Measurements from ENCODE around the gene PERM1. TPM values are rescaled to one million over a fixed set of nuclear protein-coding genes. Genes with fewer than 3 reads are reported as not detected.

Gene PERM1
- total and polyA plus RNA-seq, 9 of the 15 experiments (the other 6 are each of a cell fraction or from before 2014, with no cell fraction given): not detected

DNA sequence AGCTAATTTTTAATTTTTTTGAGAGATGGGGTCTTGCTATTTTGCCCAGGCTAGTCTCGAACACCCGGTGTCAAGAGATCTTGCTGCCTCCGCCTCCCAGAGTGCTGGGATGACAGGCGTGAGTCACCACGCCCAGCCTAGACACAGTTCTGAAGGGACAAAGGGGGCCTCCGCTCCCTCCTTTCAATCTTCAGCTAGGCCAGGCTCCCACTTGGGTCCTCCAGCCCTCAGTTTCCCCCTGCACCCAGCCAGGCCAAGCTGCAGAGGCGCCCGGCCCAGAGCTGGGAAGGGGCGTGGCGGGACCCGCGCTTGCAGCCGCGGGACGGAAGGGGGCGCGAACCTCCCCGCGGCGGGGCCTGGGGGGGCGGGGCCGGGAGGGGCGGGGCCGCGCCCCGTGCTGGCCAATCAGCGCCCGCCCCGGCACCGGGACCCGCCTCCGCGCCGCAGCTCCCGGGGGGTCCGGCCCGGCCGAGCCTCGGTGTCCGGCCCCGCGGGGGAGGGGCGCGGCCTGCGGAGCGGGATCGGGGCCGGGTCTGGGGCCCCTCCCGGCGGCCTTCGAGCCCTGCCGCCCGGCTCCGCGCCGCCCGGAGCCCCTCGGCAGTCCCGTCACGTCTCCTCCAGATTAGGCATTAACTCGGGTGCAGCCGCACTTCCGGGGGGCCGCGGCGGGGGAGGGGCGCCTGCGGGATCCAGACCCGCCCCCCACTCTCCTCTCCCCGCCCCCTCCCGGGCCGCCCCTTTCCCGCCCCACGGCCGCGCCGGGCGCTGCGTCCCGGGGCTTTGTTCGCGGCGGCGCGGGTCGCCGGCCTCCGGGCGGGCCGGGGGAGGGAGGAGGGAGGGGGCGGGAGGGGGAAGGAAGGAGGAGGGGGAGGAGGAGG, 37.5 kb upstream of the PERM1 start (continued):
- TF ChIP-seq ARHGAP35 (IDR thresholded peaks at IDR 0.05; ENCODE audit: partially characterized antibody) (no peak), SOX6 (IDR thresholded peaks at IDR 0.05) (no peak), MCM2 (IDR thresholded peaks at IDR 0.05; ENCODE audit: low read depth) (no peak), TBP (optimal IDR thresholded peaks at IDR 0.05; ENCODE audit: low read depth, low read length) (no peak), ZNF668 (CRISPR knock-in tag; IDR thresholded peaks at IDR 0.05) (no peak), BDP1 (IDR thresholded peaks at IDR 0.05; ENCODE audit: insufficient read depth, insufficient read length) (no peak), MYBL2 (IDR thresholded peaks at IDR 0.05; ENCODE audit: low read depth) (no peak), MYBL2 (CRISPR knock-in tag; IDR thresholded peaks at IDR 0.05; ENCODE audit: borderline replicate concordance) (no peak), COPS2 (conservative IDR thresholded peaks at IDR 0.05) (no peak), SREBF1 (IDR thresholded peaks at IDR 0.05; ENCODE audit: borderline replicate concordance, low read depth, low read length) (no peak), BCOR (IDR thresholded peaks at IDR 0.05) (peak; percentile 99), GABPA (tag; conservative IDR thresholded peaks at IDR 0.05; ENCODE audit: low read depth) (peak; percentile 89), POLR3A (IDR thresholded peaks at IDR 0.05; ENCODE audit: borderline replicate concordance, extremely low read depth, insufficient read depth, insufficient read length) (no peak)
- TF ChIP-seq, protein P1, sequence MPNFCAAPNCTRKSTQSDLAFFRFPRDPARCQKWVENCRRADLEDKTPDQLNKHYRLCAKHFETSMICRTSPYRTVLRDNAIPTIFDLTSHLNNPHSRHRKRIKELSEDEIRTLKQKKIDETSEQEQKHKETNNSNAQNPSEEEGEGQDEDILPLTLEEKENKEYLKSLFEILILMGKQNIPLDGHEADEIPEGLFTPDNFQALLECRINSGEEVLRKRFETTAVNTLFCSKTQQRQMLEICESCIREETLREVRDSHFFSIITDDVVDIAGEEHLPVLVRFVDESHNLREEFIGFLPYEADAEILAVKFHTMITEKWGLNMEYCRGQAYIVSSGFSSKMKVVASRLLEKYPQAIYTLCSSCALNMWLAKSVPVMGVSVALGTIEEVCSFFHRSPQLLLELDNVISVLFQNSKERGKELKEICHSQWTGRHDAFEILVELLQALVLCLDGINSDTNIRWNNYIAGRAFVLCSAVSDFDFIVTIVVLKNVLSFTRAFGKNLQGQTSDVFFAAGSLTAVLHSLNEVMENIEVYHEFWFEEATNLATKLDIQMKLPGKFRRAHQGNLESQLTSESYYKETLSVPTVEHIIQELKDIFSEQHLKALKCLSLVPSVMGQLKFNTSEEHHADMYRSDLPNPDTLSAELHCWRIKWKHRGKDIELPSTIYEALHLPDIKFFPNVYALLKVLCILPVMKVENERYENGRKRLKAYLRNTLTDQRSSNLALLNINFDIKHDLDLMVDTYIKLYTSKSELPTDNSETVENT (CRISPR knock-in tag; IDR thresholded peaks at IDR 0.05): no peak
- TF ChIP-seq, protein P2, sequence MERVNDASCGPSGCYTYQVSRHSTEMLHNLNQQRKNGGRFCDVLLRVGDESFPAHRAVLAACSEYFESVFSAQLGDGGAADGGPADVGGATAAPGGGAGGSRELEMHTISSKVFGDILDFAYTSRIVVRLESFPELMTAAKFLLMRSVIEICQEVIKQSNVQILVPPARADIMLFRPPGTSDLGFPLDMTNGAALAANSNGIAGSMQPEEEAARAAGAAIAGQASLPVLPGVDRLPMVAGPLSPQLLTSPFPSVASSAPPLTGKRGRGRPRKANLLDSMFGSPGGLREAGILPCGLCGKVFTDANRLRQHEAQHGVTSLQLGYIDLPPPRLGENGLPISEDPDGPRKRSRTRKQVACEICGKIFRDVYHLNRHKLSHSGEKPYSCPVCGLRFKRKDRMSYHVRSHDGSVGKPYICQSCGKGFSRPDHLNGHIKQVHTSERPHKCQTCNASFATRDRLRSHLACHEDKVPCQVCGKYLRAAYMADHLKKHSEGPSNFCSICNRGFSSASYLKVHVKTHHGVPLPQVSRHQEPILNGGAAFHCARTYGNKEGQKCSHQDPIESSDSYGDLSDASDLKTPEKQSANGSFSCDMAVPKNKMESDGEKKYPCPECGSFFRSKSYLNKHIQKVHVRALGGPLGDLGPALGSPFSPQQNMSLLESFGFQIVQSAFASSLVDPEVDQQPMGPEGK (CRISPR knock-in tag; IDR thresholded peaks at IDR 0.05; ENCODE audit: borderline replicate concordance): no peak
- TF ChIP-seq, protein P3, sequence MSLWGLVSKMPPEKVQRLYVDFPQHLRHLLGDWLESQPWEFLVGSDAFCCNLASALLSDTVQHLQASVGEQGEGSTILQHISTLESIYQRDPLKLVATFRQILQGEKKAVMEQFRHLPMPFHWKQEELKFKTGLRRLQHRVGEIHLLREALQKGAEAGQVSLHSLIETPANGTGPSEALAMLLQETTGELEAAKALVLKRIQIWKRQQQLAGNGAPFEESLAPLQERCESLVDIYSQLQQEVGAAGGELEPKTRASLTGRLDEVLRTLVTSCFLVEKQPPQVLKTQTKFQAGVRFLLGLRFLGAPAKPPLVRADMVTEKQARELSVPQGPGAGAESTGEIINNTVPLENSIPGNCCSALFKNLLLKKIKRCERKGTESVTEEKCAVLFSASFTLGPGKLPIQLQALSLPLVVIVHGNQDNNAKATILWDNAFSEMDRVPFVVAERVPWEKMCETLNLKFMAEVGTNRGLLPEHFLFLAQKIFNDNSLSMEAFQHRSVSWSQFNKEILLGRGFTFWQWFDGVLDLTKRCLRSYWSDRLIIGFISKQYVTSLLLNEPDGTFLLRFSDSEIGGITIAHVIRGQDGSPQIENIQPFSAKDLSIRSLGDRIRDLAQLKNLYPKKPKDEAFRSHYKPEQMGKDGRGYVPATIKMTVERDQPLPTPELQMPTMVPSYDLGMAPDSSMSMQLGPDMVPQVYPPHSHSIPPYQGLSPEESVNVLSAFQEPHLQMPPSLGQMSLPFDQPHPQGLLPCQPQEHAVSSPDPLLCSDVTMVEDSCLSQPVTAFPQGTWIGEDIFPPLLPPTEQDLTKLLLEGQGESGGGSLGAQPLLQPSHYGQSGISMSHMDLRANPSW (CRISPR knock-in tag; IDR thresholded peaks at IDR 0.05): no peak
- TF ChIP-seq, protein P4, sequence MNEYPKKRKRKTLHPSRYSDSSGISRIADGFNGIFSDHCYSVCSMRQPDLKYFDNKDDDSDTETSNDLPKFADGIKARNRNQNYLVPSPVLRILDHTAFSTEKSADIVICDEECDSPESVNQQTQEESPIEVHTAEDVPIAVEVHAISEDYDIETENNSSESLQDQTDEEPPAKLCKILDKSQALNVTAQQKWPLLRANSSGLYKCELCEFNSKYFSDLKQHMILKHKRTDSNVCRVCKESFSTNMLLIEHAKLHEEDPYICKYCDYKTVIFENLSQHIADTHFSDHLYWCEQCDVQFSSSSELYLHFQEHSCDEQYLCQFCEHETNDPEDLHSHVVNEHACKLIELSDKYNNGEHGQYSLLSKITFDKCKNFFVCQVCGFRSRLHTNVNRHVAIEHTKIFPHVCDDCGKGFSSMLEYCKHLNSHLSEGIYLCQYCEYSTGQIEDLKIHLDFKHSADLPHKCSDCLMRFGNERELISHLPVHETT (CRISPR knock-in tag; conservative IDR thresholded peaks at IDR 0.05 in 1 of 2, IDR thresholded peaks at IDR 0.05 in 1 of 2): peak in 1 of 2 experiments; percentile 98; a peak in 2 of 4 replicates

All from K562 (cell line).